DND-41 (cell line): ENCODE data around the gene MSGN1.

Source experiments
- ATAC-seq: fragments of 200-7000 bp; cut with Tn5 transposase; 3 replicates; pipeline ENCODE4 v1.9.1; 2021; ENCODE audit warnings: low read depth; ENCODE audit not compliant: insufficient read depth
- DNase-seq: peaks from one replicate; pipeline ENCODE4 v3.0.0-alpha.2; 2020
- H2AFZ ChIP-seq: 2 replicates; pipeline ENCODE4 v1.6.0; 2012; ENCODE audit warnings: low read depth, low read length
- H3K27ac ChIP-seq: 2 replicates; pipeline ENCODE4 v1.5.1; 2012; ENCODE audit warnings: low read length, inconsistent platforms
- H3K27me3 ChIP-seq: fragments of 200-600 bp; sonication (generic); 2 replicates; pipeline ENCODE4 v1.6.0; 2012; ENCODE audit warnings: low read length, mild to moderate bottlenecking, inconsistent platforms; ENCODE audit not compliant: insufficient read depth, poor library complexity
- H3K36me3 ChIP-seq: 2 replicates; pipeline ENCODE4 v1.5.1; 2012; ENCODE audit warnings: low read length, inconsistent platforms; ENCODE audit not compliant: insufficient read depth
- H3K4me1 ChIP-seq: 2 replicates; pipeline ENCODE4 v1.5.1; 2012; ENCODE audit warnings: mild to moderate bottlenecking, low read length; ENCODE audit not compliant: insufficient read depth
- H3K4me2 ChIP-seq: 2 replicates; pipeline ENCODE4 v1.6.0; 2012; ENCODE audit warnings: mild to moderate bottlenecking, moderate library complexity, low read length, inconsistent platforms; ENCODE audit not compliant: insufficient read depth
- H3K4me3 ChIP-seq, 2 experiments: fragments of 200-600 bp in 1 of 2; shearing (Covaris generic) in 1 of 2; 2 replicates each; pipeline ENCODE4 v1.5.1; 2012 to 2016; ENCODE audit warnings: inconsistent platforms in 2 of 2, low read length in 2 of 2, mild to moderate bottlenecking in 2 of 2, low read depth in 1 of 2, moderate library complexity in 1 of 2
- H3K79me2 ChIP-seq: 2 replicates; pipeline ENCODE4 v1.6.0; 2012; ENCODE audit warnings: low read length, inconsistent platforms; ENCODE audit not compliant: insufficient read depth
- H3K9ac ChIP-seq: 2 replicates; pipeline ENCODE4 v1.6.0; 2012; ENCODE audit warnings: low read depth, mild to moderate bottlenecking, inconsistent platforms, low read length, moderate library complexity
- H3K9me3 ChIP-seq: 2 replicates; pipeline ENCODE4 v1.5.1; 2012; ENCODE audit warnings: low read length, moderate library complexity, mild to moderate bottlenecking, inconsistent platforms; ENCODE audit not compliant: insufficient read depth, severe bottlenecking
- H4K20me1 ChIP-seq: 2 replicates; pipeline ENCODE4 v1.6.0; 2012; ENCODE audit warnings: low read length; ENCODE audit not compliant: insufficient read depth
- CTCF ChIP-seq: IDR thresholded peaks from 2 replicates; pipeline ENCODE4 v1.5.1; 2012; ENCODE audit warnings: borderline replicate concordance, low read length, moderate library complexity, mild to moderate bottlenecking; ENCODE audit not compliant: poor library complexity, severe bottlenecking; ENCODE audit errors: extremely low read depth
- EZH2 ChIP-seq: IDR thresholded peaks from 3 replicates; pipeline ENCODE4 v1.6.1; 2012; ENCODE audit warnings: borderline replicate concordance, low read depth, mild to moderate bottlenecking, moderate library complexity, low read length, inconsistent platforms; ENCODE audit not compliant: severe bottlenecking

The MSGN1 gene

GRCh38 chr2:17804358-17804757 is 11.9 kb upstream of the MSGN1 start:
- Histone ChIP-seq H3K9me3 (no peaks in the 10 kb centered on the region), H3K27me3 (peaks cover 8% of the 10 kb centered on the region), H3K27ac (no peak overlapping the region), H3K79me2 (no peaks in the 10 kb centered on the region), H3K36me3 (no peaks in the 10 kb centered on the region), H2AFZ (no peak overlapping the region), H4K20me1 (no peaks in the 10 kb centered on the region), H3K4me1 (no peaks in the 10 kb centered on the region), H3K4me2 (no peak overlapping the region), H3K4me3 (no peak overlapping the region), H3K9ac (no peak overlapping the region)
- DNase-seq (no peak), ATAC-seq (no peak)
- TF ChIP-seq CTCF, result no peak
- no peak for TF ChIP-seq EZH2

GRCh38 chr2:17805166-17805565 is 11.1 kb upstream of the MSGN1 start:
- Histone ChIP-seq H3K4me3 (no peak overlapping the region), H4K20me1 (no peaks in the 10 kb centered on the region), H3K27me3 (peaks cover 4% of the 10 kb centered on the region), H3K4me1 (no peaks in the 10 kb centered on the region), H3K79me2 (no peaks in the 10 kb centered on the region), H3K36me3 (no peaks in the 10 kb centered on the region), H3K9ac (no peak overlapping the region), H2AFZ (no peak overlapping the region), H3K27ac (no peak overlapping the region), H3K9me3 (no peaks in the 10 kb centered on the region), H3K4me2 (no peak overlapping the region)
- ATAC-seq (no peak), DNase-seq (no peak)
- TF ChIP-seq EZH2, result no peak

GRCh38 chr2:17805717-17806363 is 10.4 kb upstream of the MSGN1 start:
- no peak overlapping the region for H3K4me2 ChIP-seq
- H3K79me2 ChIP-seq, result no peaks in the 10 kb centered on the region
- peaks cover 4% of the 10 kb centered on the region for H3K27me3 ChIP-seq
- H3K9ac ChIP-seq, result no peak overlapping the region
- H2AFZ ChIP-seq, result no peak overlapping the region
- no peaks in the 10 kb centered on the region for H3K9me3 ChIP-seq
- TF ChIP-seq CTCF, result no peak
- TF ChIP-seq EZH2, result no peak
- no peaks in the 10 kb centered on the region for H3K36me3 ChIP-seq
- no peak for DNase-seq
- no peaks in the 10 kb centered on the region for H3K4me1 ChIP-seq
- ATAC-seq, result no peak
- H3K4me3 ChIP-seq, result no peak overlapping the region
- no peaks in the 10 kb centered on the region for H4K20me1 ChIP-seq
- H3K27ac ChIP-seq, result no peak overlapping the region

- H4K20me1 ChIP-seq, result no peaks in the 10 kb centered on the region
- no peaks in the 10 kb centered on the region for H3K36me3 ChIP-seq
- peak overlapping the region; percentile 40; the same call in 1 of the 2 replicates for H3K4me2 ChIP-seq
- H3K9ac ChIP-seq, result no peak overlapping the region
- peaks cover 28% of the 10 kb centered on the region for H3K4me1 ChIP-seq
- no peaks in the 10 kb centered on the region for H3K9me3 ChIP-seq
- ATAC-seq (peak; percentile 44), DNase-seq (no peak)
- H3K4me3 ChIP-seq, result no peak overlapping the region
- TF ChIP-seq EZH2 (no peak), CTCF (no peak)
- H2AFZ ChIP-seq, result no peak overlapping the region
- H3K27me3 ChIP-seq, result peaks cover 3% of the 10 kb centered on the region
- no peaks in the 10 kb centered on the region for H3K79me2 ChIP-seq
- H3K27ac ChIP-seq, result no peak overlapping the region
Measured at GRCh38 chr2:17813010-17813741, 3.1 kb upstream of the MSGN1 start.
